Measurements from ENCODE around the gene CCR9.

CCR9 gene

DNA sequence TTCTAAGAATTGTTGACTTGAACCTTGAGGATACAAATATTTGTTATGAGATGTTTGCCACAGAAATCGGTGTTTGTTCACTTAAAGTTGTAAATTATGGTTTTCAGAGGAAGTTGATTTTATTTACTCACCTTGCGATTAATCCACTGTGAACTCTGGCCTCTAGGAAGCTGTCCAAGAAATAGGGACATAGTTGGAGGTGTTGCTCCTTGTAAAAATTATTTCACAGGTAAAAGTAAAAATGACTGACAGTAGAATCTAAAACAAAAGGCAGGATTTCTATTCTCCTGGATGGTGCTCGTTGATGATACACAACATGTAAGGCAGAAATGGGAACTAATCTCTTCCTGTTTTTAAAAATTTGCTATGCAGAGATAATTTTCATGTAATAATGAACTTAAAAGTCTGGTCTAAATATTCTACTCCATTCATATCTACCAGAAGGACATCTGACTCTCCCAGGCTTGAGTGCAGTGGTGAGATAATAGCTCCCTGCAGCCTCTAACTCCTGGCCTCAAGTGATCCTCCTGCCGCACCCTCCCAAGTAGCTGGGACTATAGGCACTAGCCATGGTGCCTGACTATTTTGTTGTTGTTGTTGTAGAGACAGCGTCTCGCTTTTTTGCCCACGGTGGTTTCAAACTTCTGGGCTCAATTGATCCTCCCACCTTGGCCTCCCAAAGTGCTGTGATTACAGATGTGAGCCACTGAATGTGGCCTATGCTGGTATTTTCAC lies 27.4 kb upstream of the CCR9 start:
- no peak overlapping the region for H3K27ac ChIP-seq (ENCODE audit: low read depth, low read length)
- H3K9me3 ChIP-seq (ENCODE audit: control insufficient read depth, insufficient read depth, low read length): no peaks in the 10 kb centered on the region
- no peak overlapping the region for H3K4me3 ChIP-seq (ENCODE audit: low read depth, low read length)
- no peaks in the 10 kb centered on the region for H3K36me3 ChIP-seq (ENCODE audit: control insufficient read depth, insufficient read depth, low read length)
- H3K9ac ChIP-seq (ENCODE audit: low read depth, low read length): no peak overlapping the region
- no peaks in the 10 kb centered on the region for H3K4me1 ChIP-seq (ENCODE audit: control insufficient read depth, insufficient read depth, low read length)
- H3K27me3 ChIP-seq (ENCODE audit: control insufficient read depth, insufficient read depth, low read length): no peaks in the 10 kb centered on the region

DNA sequence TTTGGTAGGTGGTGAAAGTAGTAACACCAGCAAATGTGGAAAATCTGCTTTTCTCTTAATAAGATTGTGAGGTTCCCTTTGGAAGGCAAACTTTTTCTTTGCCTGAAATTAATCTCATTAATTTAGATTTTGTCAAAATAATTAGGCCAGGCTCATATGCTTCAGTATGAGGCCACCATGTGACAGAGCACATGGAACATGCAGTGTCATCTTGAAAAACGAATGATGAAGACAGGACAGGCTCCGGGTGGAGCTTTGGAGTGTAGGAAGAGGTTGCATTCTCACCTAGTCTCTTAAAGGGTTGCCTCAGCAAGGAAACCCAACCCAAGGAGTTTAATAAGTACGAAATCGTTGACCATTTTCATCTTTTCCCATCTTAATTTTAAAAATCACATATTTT lies 25.9 kb upstream of the CCR9 start:
- Histone ChIP-seq H3K9me3 (ENCODE audit: control insufficient read depth, insufficient read depth, low read length) (no peaks in the 10 kb centered on the region), H3K4me1 (ENCODE audit: control insufficient read depth, insufficient read depth, low read length) (no peaks in the 10 kb centered on the region), H3K27ac (ENCODE audit: low read depth, low read length) (no peak overlapping the region), H3K9ac (ENCODE audit: low read depth, low read length) (no peak overlapping the region), H3K36me3 (ENCODE audit: control insufficient read depth, insufficient read depth, low read length) (no peaks in the 10 kb centered on the region), H3K27me3 (ENCODE audit: control insufficient read depth, insufficient read depth, low read length) (no peaks in the 10 kb centered on the region; the same call in 1 of the 2 replicates), H3K4me3 (ENCODE audit: low read depth, low read length) (no peak overlapping the region)

DNA sequence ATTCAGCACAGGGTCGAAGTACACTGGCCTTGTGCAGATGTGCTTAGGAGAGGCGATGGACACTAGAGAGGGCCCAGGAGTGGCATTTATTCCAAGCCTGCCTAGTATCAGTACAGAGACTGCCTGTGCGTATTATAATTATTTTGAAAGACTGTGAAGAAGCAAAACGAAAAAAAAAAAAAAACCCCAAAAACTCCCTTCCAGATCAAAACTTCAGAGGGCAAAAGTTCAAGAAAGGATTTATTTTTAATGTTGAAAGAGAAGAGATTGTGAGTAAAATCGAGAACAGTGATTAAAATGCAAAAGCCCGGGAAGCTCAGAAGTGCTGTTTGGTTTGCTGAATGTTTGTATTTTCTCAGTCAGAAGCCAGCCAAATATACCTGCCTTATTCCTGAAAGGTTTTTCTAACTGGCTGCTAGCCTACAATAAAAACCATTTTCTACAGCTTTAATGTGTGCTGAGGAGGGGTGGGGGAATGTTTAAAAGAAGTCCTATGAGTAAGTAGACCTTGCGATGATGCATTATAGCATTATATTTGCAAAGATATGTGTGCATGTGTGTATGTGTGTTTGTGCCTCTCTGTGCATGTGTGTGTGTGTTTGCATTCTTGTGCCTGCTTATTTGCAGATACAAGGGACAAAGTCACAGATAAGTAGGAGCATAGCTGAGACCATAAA lies 25.2 kb upstream of the CCR9 start:
- Histone ChIP-seq H3K36me3 (ENCODE audit: control insufficient read depth, insufficient read depth, low read length) (no peaks in the 10 kb centered on the region), H3K27me3 (ENCODE audit: control insufficient read depth, insufficient read depth, low read length) (no peaks in the 10 kb centered on the region; the same call in 1 of the 2 replicates), H3K4me3 (ENCODE audit: low read depth, low read length) (no peak overlapping the region), H3K9me3 (ENCODE audit: control insufficient read depth, insufficient read depth, low read length) (no peaks in the 10 kb centered on the region), H3K9ac (ENCODE audit: low read depth, low read length) (no peak overlapping the region), H3K4me1 (ENCODE audit: control insufficient read depth, insufficient read depth, low read length) (no peaks in the 10 kb centered on the region), H3K27ac (ENCODE audit: low read depth, low read length) (no peak overlapping the region)

DNA sequence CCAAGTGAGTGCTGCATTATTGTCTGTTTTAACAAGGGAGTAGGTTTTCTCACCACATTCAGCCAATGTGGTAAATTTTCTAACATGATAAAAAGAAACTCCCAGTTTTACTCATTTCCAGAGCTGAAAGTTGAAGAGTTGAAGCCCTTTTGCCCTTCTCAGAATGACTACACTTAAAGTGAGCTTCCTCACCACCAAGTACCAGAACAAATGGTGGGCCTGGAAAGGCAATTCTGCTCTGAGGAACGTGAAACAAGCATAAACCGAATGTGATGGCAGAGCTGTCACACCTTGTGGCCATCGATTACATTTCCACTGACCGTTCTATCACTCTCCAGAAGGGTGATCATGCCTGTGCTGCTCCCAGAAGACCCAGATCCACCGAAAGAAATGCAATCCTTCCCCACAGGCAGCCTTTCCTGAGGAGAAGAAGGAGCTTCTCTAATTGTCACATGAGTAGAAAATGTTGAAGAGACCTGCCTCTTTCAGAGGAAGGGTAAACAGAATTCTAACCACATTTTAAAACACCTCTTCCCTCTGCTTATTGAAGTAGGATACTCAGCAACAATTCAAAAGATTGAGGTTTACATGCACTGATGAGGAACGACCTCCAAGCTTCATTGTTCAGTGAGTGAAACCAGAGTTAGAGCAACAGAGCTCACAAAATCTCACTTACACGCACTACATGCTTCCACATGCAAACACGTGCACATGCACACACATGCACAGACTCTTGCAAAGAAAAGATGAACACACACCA lies 21.4 kb upstream of the CCR9 start:
- Histone ChIP-seq H3K27ac (ENCODE audit: low read depth, low read length) (no peak overlapping the region), H3K4me1 (ENCODE audit: control insufficient read depth, insufficient read depth, low read length) (no peaks in the 10 kb centered on the region), H3K4me3 (ENCODE audit: low read depth, low read length) (no peak overlapping the region), H3K36me3 (ENCODE audit: control insufficient read depth, insufficient read depth, low read length) (no peaks in the 10 kb centered on the region), H3K27me3 (ENCODE audit: control insufficient read depth, insufficient read depth, low read length) (no peaks in the 10 kb centered on the region; the same call in 1 of the 2 replicates), H3K9me3 (ENCODE audit: control insufficient read depth, insufficient read depth, low read length) (no peaks in the 10 kb centered on the region), H3K9ac (ENCODE audit: low read depth, low read length) (no peak overlapping the region)

DNA sequence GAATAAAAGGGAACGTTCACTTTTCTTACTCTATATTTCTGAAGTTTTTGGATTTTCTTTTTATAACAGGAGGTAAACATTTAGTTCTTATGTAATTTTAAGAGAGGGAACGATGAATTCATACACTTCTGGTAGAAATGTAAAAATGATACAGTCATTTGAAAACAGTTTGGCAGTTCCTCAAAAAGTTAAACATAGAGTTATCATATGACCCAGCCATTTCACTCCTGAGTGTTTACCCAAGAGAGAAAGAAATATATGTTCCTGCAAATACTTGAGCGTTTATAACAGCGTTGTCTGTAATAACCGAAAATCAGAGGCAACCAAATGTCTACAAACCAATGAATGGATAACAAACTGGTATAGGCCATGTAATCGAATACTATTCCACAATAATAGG lies 20.8 kb upstream of the CCR9 start:
- Histone ChIP-seq H3K4me3 (ENCODE audit: low read depth, low read length) (no peak overlapping the region), H3K9ac (ENCODE audit: low read depth, low read length) (no peak overlapping the region), H3K9me3 (ENCODE audit: control insufficient read depth, insufficient read depth, low read length) (no peaks in the 10 kb centered on the region)

DNA sequence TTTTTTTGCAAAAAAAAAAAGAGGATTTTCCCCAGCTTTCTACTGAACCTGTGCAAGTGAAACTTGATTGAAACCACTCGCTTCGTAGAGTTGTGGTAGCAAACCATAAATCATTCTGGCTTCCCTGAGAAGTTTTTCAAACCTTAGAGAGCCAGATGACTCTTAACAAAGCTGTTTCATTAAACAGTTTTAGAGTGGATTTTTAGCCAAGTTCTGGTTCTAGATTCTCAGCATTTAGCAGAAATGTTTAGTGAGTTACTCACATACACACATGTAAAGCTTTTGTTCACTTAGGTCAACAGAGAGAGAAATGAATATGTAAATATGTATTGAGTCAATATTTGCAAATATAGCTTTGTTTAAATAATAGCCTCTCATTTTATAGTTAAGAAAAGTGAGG lies 18.1 kb upstream of the CCR9 start:
- Histone ChIP-seq H3K27me3 (ENCODE audit: control insufficient read depth, insufficient read depth, low read length) (no peaks in the 10 kb centered on the region; the same call in 1 of the 2 replicates), H3K27ac (ENCODE audit: low read depth, low read length) (no peak overlapping the region), H3K36me3 (ENCODE audit: control insufficient read depth, insufficient read depth, low read length) (no peaks in the 10 kb centered on the region), H3K4me3 (ENCODE audit: low read depth, low read length) (no peak overlapping the region), H3K9me3 (ENCODE audit: control insufficient read depth, insufficient read depth, low read length) (no peaks in the 10 kb centered on the region), H3K9ac (ENCODE audit: low read depth, low read length) (no peak overlapping the region), H3K4me1 (ENCODE audit: control insufficient read depth, insufficient read depth, low read length) (peaks cover 7% of the 10 kb centered on the region; the same call in 1 of the 2 replicates)

More for the DNA sequence above, 20.8 kb upstream of the CCR9 start:
- Histone ChIP-seq H3K4me1 (ENCODE audit: control insufficient read depth, insufficient read depth, low read length) (no peaks in the 10 kb centered on the region), H3K27ac (ENCODE audit: low read depth, low read length) (no peak overlapping the region), H3K27me3 (ENCODE audit: control insufficient read depth, insufficient read depth, low read length) (no peaks in the 10 kb centered on the region; the same call in 1 of the 2 replicates), H3K36me3 (ENCODE audit: control insufficient read depth, insufficient read depth, low read length) (no peaks in the 10 kb centered on the region)

DNA sequence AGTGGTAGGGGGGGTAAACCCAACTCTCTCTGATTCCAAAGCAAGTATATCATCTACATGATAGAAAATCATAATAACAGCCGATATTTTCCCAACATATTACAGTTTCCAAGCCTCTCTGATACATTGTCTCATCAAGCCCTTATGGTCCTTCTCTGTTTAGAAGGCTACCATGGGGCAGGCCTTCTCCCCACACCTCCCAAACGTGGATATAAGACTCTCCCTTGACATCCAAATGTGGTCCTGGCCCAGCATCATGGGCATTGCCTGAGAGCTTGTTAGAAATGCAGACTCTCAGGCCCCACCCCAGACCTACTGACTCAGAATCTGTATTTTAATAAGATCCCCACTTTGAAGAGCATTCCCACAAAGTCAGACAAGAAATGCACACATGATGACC lies 17.7 kb upstream of the CCR9 start:
- H3K9ac ChIP-seq (ENCODE audit: low read depth, low read length): no peak overlapping the region
- no peaks in the 10 kb centered on the region; the same call in 1 of the 2 replicates for H3K27me3 ChIP-seq (ENCODE audit: control insufficient read depth, insufficient read depth, low read length)
- H3K9me3 ChIP-seq (ENCODE audit: control insufficient read depth, insufficient read depth, low read length): no peaks in the 10 kb centered on the region
- H3K4me1 ChIP-seq (ENCODE audit: control insufficient read depth, insufficient read depth, low read length): peaks cover 7% of the 10 kb centered on the region; the same call in 1 of the 2 replicates
- no peak overlapping the region for H3K4me3 ChIP-seq (ENCODE audit: low read depth, low read length)
- no peak overlapping the region for H3K27ac ChIP-seq (ENCODE audit: low read depth, low read length)
- H3K36me3 ChIP-seq (ENCODE audit: control insufficient read depth, insufficient read depth, low read length): no peaks in the 10 kb centered on the region

DNA sequence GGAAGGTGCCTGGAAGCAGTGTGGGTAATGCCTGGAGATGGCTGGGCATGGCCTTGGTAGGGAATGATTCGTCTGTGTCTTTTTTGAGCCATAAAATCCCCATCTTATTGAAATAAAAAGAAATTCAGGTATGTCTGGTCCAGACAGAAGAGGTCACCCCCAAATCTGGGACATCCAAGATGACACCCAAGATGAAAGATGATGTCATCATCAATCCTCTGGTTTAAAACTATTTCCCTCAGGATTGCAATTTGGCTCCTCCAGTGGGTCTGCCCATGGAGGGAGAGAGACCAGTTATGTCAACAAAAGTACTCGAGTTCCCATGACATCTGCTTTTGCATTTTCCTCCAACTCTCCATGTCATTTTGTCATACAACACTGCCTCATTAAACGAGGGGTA lies 16.7 kb upstream of the CCR9 start:
- no peak overlapping the region for H3K4me3 ChIP-seq (ENCODE audit: low read depth, low read length)

DNA sequence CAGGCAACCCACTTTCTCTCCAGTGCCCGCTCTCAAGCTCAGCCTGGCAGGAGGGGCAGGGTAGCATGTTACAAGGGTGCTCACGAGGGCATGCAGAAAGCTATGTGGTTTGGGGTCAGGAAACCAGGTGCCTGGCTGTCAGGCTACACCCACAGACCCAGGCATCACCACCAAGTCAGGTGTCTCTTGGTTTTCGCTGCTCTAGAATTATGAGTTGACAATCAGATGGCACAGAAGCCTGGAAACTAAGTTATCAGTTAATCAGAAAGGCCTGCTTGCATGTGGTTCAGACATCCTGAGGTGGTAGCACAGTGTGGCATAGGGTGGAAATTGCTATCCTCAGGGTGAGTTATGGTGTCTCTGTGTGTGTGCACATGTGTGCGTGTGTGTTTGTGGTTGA lies 16.2 kb upstream of the CCR9 start:
- Histone ChIP-seq H3K9ac (ENCODE audit: low read depth, low read length) (no peak overlapping the region), H3K4me3 (ENCODE audit: low read depth, low read length) (no peak overlapping the region), H3K4me1 (ENCODE audit: control insufficient read depth, insufficient read depth, low read length) (peaks cover 7% of the 10 kb centered on the region; the same call in 1 of the 2 replicates)

More for the DNA sequence above, 16.7 kb upstream of the CCR9 start:
- H3K27ac ChIP-seq (ENCODE audit: low read depth, low read length): no peak overlapping the region
- no peaks in the 10 kb centered on the region for H3K9me3 ChIP-seq (ENCODE audit: control insufficient read depth, insufficient read depth, low read length)
- H3K27me3 ChIP-seq (ENCODE audit: control insufficient read depth, insufficient read depth, low read length): no peaks in the 10 kb centered on the region; the same call in 1 of the 2 replicates
- H3K9ac ChIP-seq (ENCODE audit: low read depth, low read length): no peak overlapping the region
- H3K36me3 ChIP-seq (ENCODE audit: control insufficient read depth, insufficient read depth, low read length): no peaks in the 10 kb centered on the region
- H3K4me1 ChIP-seq (ENCODE audit: control insufficient read depth, insufficient read depth, low read length): peaks cover 7% of the 10 kb centered on the region; the same call in 1 of the 2 replicates

DNA sequence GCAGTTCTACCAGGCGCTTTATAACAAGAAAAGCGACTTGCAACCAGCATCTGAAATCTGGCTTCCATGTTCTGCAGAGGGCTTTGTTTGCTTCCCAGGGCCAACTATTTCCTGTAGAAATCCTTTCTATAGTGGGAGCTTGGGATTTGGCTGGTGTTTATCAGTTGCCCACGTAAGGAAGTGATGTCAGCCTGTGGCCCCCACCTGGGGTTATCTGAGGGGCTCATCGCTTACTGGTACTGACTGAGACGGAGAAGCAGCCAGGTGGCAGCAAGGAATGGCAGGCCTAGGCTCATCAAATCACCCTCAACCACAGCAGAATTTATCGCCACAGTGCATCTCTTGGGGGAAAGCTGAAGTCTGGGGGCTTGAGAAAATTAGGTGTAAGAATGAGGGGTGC lies 14.6 kb upstream of the CCR9 start:
- Histone ChIP-seq H3K9me3 (ENCODE audit: control insufficient read depth, insufficient read depth, low read length) (no peaks in the 10 kb centered on the region), H3K27me3 (ENCODE audit: control insufficient read depth, insufficient read depth, low read length) (no peaks in the 10 kb centered on the region), H3K36me3 (ENCODE audit: control insufficient read depth, insufficient read depth, low read length) (no peaks in the 10 kb centered on the region), H3K9ac (ENCODE audit: low read depth, low read length) (no peak overlapping the region), H3K4me1 (ENCODE audit: control insufficient read depth, insufficient read depth, low read length) (peaks cover 7% of the 10 kb centered on the region; the same call in 1 of the 2 replicates), H3K27ac (ENCODE audit: low read depth, low read length) (no peak overlapping the region), H3K4me3 (ENCODE audit: low read depth, low read length) (no peak overlapping the region)

More for the DNA sequence above, 16.2 kb upstream of the CCR9 start:
- Histone ChIP-seq H3K27me3 (ENCODE audit: control insufficient read depth, insufficient read depth, low read length) (no peaks in the 10 kb centered on the region; the same call in 1 of the 2 replicates), H3K27ac (ENCODE audit: low read depth, low read length) (no peak overlapping the region), H3K36me3 (ENCODE audit: control insufficient read depth, insufficient read depth, low read length) (no peaks in the 10 kb centered on the region), H3K9me3 (ENCODE audit: control insufficient read depth, insufficient read depth, low read length) (no peaks in the 10 kb centered on the region)

Measured in HUES48 (cell line).